CD14-positive monocyte (primary cell): ENCODE data around the gene ARFGAP3. TPM values are rescaled to one million over a fixed set of nuclear protein-coding genes. Genes with fewer than 3 reads are reported as not detected.

Source experiments
- DNase-seq, 3 donors: peaks; one replicate each; pipeline ENCODE4 v3.0.0-alpha.2; 2011 to 2022
- H2AFZ ChIP-seq: 2 replicates; pipeline ENCODE4 v1.6.0; 2012; ENCODE audit warnings: mild to moderate bottlenecking, low read depth, low read length, inconsistent platforms; ENCODE audit not compliant: insufficient read depth, poor library complexity, severe bottlenecking
- H3K27ac ChIP-seq, 2 donors: 1 replicate in 1 of 2; 2 replicates in 1 of 2; pipeline ENCODE4 v1.5.1; 2012 to 2013; ENCODE audit warnings: low read length in 2 of 2, control low read depth in 1 of 2, inconsistent platforms in 1 of 2, low read depth in 1 of 2, mild to moderate bottlenecking in 1 of 2
- H3K27me3 ChIP-seq, 2 donors: one replicate each; pipeline versions ENCODE4 v1.6.0 to v1.6.1; 2011 to 2013; ENCODE audit warnings: low read length in 2 of 2; ENCODE audit not compliant: control insufficient read depth in 2 of 2, insufficient read depth in 2 of 2
- H3K36me3 ChIP-seq, 2 donors: replicated peaks in 1 of 2; 1 replicate in 1 of 2; 2 replicates in 1 of 2; pipeline versions ENCODE4 v1.5.1 to v1.6.1; 2012 to 2013; ENCODE audit warnings: low read length in 2 of 2, control low read depth in 1 of 2, inconsistent platforms in 1 of 2, mild to moderate bottlenecking in 1 of 2; ENCODE audit not compliant: insufficient read depth in 2 of 2, control insufficient read depth in 1 of 2
- H3K4me1 ChIP-seq, 2 donors: 1 replicate in 1 of 2; 2 replicates in 1 of 2; pipeline versions ENCODE4 v1.5.1 to v1.6.1; 2012 to 2013; ENCODE audit warnings: low read length in 2 of 2, control low read depth in 1 of 2, inconsistent platforms in 1 of 2, mild to moderate bottlenecking in 1 of 2, moderate library complexity in 1 of 2; ENCODE audit not compliant: insufficient read depth in 2 of 2, control insufficient read depth in 1 of 2
- H3K4me2 ChIP-seq: replicated peaks from 2 replicates; pipeline ENCODE3; 2012; ENCODE audit warnings: low read length, moderate library complexity, mild to moderate bottlenecking; ENCODE audit not compliant: poor library complexity, severe bottlenecking; ENCODE audit errors: extremely low read depth
- H3K4me3 ChIP-seq, 3 experiments: fragments of 200-600 bp in 1 of 3; sonication (generic) in 1 of 3; replicated peaks in 1 of 3; 1 replicate in 2 of 3; 2 replicates in 1 of 3; pipeline ENCODE4 v1.5.1; 2011 to 2013; ENCODE audit warnings: low read length in 3 of 3, mild to moderate bottlenecking in 3 of 3, control low read depth in 2 of 3, low read depth in 2 of 3, inconsistent platforms in 1 of 3, moderate library complexity in 1 of 3
- H3K79me2 ChIP-seq: 2 replicates; pipeline ENCODE4 v1.6.0; 2012; ENCODE audit warnings: mild to moderate bottlenecking, control low read depth, inconsistent platforms, low read length, moderate library complexity; ENCODE audit not compliant: insufficient read depth
- H3K9ac ChIP-seq: 2 replicates; pipeline ENCODE4 v1.6.0; 2017; ENCODE audit warnings: low read length, mild to moderate bottlenecking; ENCODE audit not compliant: insufficient read depth, poor library complexity, severe bottlenecking
- H3K9me3 ChIP-seq, 2 donors: replicated peaks in 1 of 2; 1 replicate in 1 of 2; 2 replicates in 1 of 2; pipeline versions ENCODE4 v1.5.1 to v1.6.1; 2012 to 2013; ENCODE audit warnings: low read length in 2 of 2, control low read depth in 1 of 2; ENCODE audit not compliant: control insufficient read depth in 1 of 2, insufficient read depth in 1 of 2
- H4K20me1 ChIP-seq: 2 replicates; pipeline ENCODE4 v1.6.0; 2012; ENCODE audit warnings: mild to moderate bottlenecking, low read length, control low read depth, moderate library complexity; ENCODE audit not compliant: insufficient read depth
- H3K27ac Mint-ChIP-seq, 7 donors: one replicate each; pipeline ENCODE4 v1.8.0; 2020; ENCODE audit warnings: mild to moderate bottlenecking in 7 of 7, mixed read lengths in 7 of 7, moderate library complexity in 6 of 7, inconsistent platforms in 2 of 7
- H3K27me3 Mint-ChIP-seq, 3 donors: one replicate each; pipeline ENCODE4 v1.8.0; 2021 to 2022; ENCODE audit warnings: low read depth in 3 of 3, mild to moderate bottlenecking in 3 of 3, mixed read lengths in 3 of 3, moderate library complexity in 3 of 3, inconsistent platforms in 1 of 3
- H3K36me3 Mint-ChIP-seq, 2 donors: one replicate each; pipeline ENCODE4 v1.8.0; 2020; ENCODE audit warnings: mixed read lengths in 2 of 2, inconsistent platforms in 1 of 2, mild to moderate bottlenecking in 1 of 2
- H3K4me1 Mint-ChIP-seq: one replicate; pipeline ENCODE4 v1.8.0; 2020; ENCODE audit warnings: mild to moderate bottlenecking, mixed read lengths
- H3K4me3 Mint-ChIP-seq, 2 donors: one replicate each; pipeline ENCODE4 v1.8.0; 2020; ENCODE audit warnings: mild to moderate bottlenecking in 2 of 2, mixed read lengths in 2 of 2, moderate library complexity in 1 of 2
- H3K9me3 Mint-ChIP-seq, 7 donors: one replicate each; pipeline ENCODE4 v1.8.0; 2020 to 2022; ENCODE audit warnings: mixed read lengths in 7 of 7, mild to moderate bottlenecking in 6 of 7, moderate library complexity in 6 of 7, inconsistent platforms in 2 of 7
- CTCF ChIP-seq: fragments of 200-600 bp; IDR thresholded peaks from one replicate; pipeline ENCODE4 v1.8.0; 2022; ENCODE audit warnings: antibody characterized with exemption, mild to moderate bottlenecking
- WGBS: methylation state at CpG from one replicate; pipeline ENCODE4 v1.1.5; 2013; ENCODE audit warnings: missing lambda C conversion rate; ENCODE audit not compliant: insufficient coverage; 5-methylcytosine and 5-hydroxymethylcytosine counted together
- intact Hi-C, 2 donors: fragments of 100-400 bp; cut with micrococcal nuclease; formaldehyde crosslinking; loops; one replicate each; pipeline versions ENCODE4 v1.15.0 to v1.15.1; 2023
- polyA plus RNA-seq, 3 donors: library from polyadenylated mRNA; depleted of rRNA in 1 of 3; unstranded in 2 of 3; stranded (reverse) in 1 of 3; fragments of 300-500 nt in 2 of 3; fragments of >200 nt in 1 of 3; fragmentation: Illumina TruSeq in 2 of 3; gene quantifications; 1 replicate in 2 of 3; 2 replicates in 1 of 3; pipeline ENCODE4 v1.2.3, GENCODE V29; 2012 to 2021

Gene ARFGAP3
- polyA plus RNA-seq, 3 donors, result 22.3 to 38.7 (median 34.8) TPM

- no peak for TF ChIP-seq CTCF
- no peaks in the 10 kb centered on the region for H3K27me3 ChIP-seq
- H2AFZ ChIP-seq, result no peak overlapping the region
- Mint-ChIP-seq H3K36me3 (no peaks in the 10 kb centered on the region), H3K4me1 (peaks cover 19% of the 10 kb centered on the region), H3K4me3 (peak overlapping the region in 1 of 2 donors; percentile 57), H3K27ac (no peak overlapping the region), H3K27me3 (peaks cover 5 to 9% (median 8%) of the 10 kb centered on the region in 3 donors), H3K9me3 (no peaks in the 10 kb centered on the region)
- peaks cover 5 to 7% of the 10 kb centered on the region in 2 donors for H3K4me1 ChIP-seq
- DNase-seq, result peak in 2 of 3 donors; percentile 28 to 54
- H3K9me3 ChIP-seq, result no peaks in the 10 kb centered on the region
- H3K4me2 ChIP-seq, result peak overlapping the region; percentile 15
- H4K20me1 ChIP-seq, result no peaks in the 10 kb centered on the region
- H3K9ac ChIP-seq, result no peak overlapping the region
- no peaks in the 10 kb centered on the region for H3K79me2 ChIP-seq
- no peak overlapping the region for H3K4me3 ChIP-seq
- 58% methylated on average over 45 of the region's 50 CpGs for WGBS
- H3K27ac ChIP-seq, result no peak overlapping the region
- H3K36me3 ChIP-seq, result no peaks in the 10 kb centered on the region
- intact Hi-C loops, result no loop called here
Observed at GRCh38 chr22:42769574-42770447, 87.3 kb downstream of the ARFGAP3 start.

- Histone ChIP-seq H3K4me2 (no peak overlapping the region), H3K79me2 (no peaks in the 10 kb centered on the region), H4K20me1 (no peaks in the 10 kb centered on the region), H3K4me3 (no peak overlapping the region), H3K36me3 (no peaks in the 10 kb centered on the region), H3K27me3 (no peaks in the 10 kb centered on the region), H2AFZ (no peak overlapping the region), H3K27ac (no peak overlapping the region), H3K4me1 (peaks cover 5 to 7% of the 10 kb centered on the region in 2 donors), H3K9me3 (no peaks in the 10 kb centered on the region), H3K9ac (no peak overlapping the region)
- DNase-seq, result no peak
- H3K9me3 Mint-ChIP-seq, result no peaks in the 10 kb centered on the region
- peaks cover 19% of the 10 kb centered on the region for H3K4me1 Mint-ChIP-seq
- no peak overlapping the region for H3K4me3 Mint-ChIP-seq
- WGBS, result 97% methylated on average over 8 of the region's 11 CpGs
- intact Hi-C loops, result no loop called here
- peaks cover 5 to 9% (median 8%) of the 10 kb centered on the region in 3 donors for H3K27me3 Mint-ChIP-seq
- TF ChIP-seq CTCF, result no peak
- no peak overlapping the region for H3K27ac Mint-ChIP-seq
- H3K36me3 Mint-ChIP-seq, result no peaks in the 10 kb centered on the region
Observed at GRCh38 chr22:42769238-42769573, 87.9 kb downstream of the ARFGAP3 start.
